Esophagus muscularis mucosa (tissue), 4 donors: ENCODE data around the gene PRX. TPM values are rescaled to one million over a fixed set of nuclear protein-coding genes. Genes with fewer than 3 reads are reported as not detected.
A peak's percentile ranks its signal among the peaks of the same experiment; 100 is the strongest.

ENCODE experiments used
- DNase-seq: peaks from one replicate; pipeline ENCODE4 v3.0.0-alpha.2; 2017; ENCODE audit errors: extremely low spot score
- H3K27ac ChIP-seq, 4 donors: fragments of 200-600 bp; sonication (generic); replicated peaks in 1 of 4; 1 replicate in 3 of 4; 2 replicates in 1 of 4; pipeline ENCODE4 v1.5.1; 2016 to 2019; ENCODE audit warnings: mild to moderate bottlenecking in 1 of 4
- H3K27me3 ChIP-seq, 4 donors: fragments of 200-600 bp; sonication (generic); one replicate each; pipeline versions ENCODE4 v1.5.1 to v1.6.0; 2016 to 2019
- H3K36me3 ChIP-seq, 4 donors: fragments of 200-600 bp; sonication (generic); one replicate each; pipeline ENCODE4 v1.5.1; 2016 to 2019
- H3K4me1 ChIP-seq, 4 donors: fragments of 200-600 bp; sonication (generic); one replicate each; pipeline ENCODE4 v1.5.1; 2016 to 2019
- H3K4me3 ChIP-seq, 4 donors: fragments of 200-600 bp; sonication (generic); 1 replicate in 2 of 4; 2 replicates in 2 of 4; pipeline ENCODE4 v1.5.1; 2016 to 2019; ENCODE audit warnings: mild to moderate bottlenecking in 4 of 4, moderate library complexity in 1 of 4
- H3K9me3 ChIP-seq, 4 donors: fragments of 200-600 bp; sonication (generic); 1 replicate in 3 of 4; 2 replicates in 1 of 4; pipeline ENCODE4 v1.5.1; 2016 to 2019
- EP300 ChIP-seq: sonication (generic); formaldehyde crosslinking; IDR thresholded peaks from one replicate; pipeline ENCODE4 v1.6.1; 2017; ENCODE audit warnings: antibody characterized with exemption
- POLR2A ChIP-seq: fragments of 450-650 bp; IDR thresholded peaks from one replicate; pipeline ENCODE4 v1.6.1; 2017; ENCODE audit warnings: antibody characterized with exemption, moderate library complexity, mild to moderate bottlenecking, low read depth
- POLR2AphosphoS5 ChIP-seq, 2 donors: sonication (generic); formaldehyde crosslinking; IDR thresholded peaks; one replicate each; pipeline ENCODE4 v1.6.1; 2017; ENCODE audit warnings: antibody characterized with exemption in 2 of 2
- WGBS: methylation state at CpG from one replicate; pipeline ENCODE4 v1.1.5; 2018; 5-methylcytosine and 5-hydroxymethylcytosine counted together
- intact Hi-C: fragments of 100-400 bp; cut with DNase I; formaldehyde crosslinking; loops from one replicate; pipeline ENCODE4 v1.15.1; 2023
- total RNA-seq, 4 donors: library from RNA; depleted of rRNA; stranded (reverse); fragments of >200 nt; gene quantifications; one replicate each; pipeline versions ENCODE4 v1.1.0 to v1.2.1, GENCODE V29; 2016
- TF ChIP-seq, protein P1 (sequence below), 3 experiments: fragments of 200-600 bp in 2 of 3; fragments of 450-650 bp in 1 of 3; sonication (generic) in 2 of 3; IDR thresholded peaks; one replicate each; pipeline ENCODE4 v1.5.1; 2017 to 2019; ENCODE audit warnings: antibody characterized with exemption in 3 of 3, mild to moderate bottlenecking in 2 of 3, moderate library complexity in 1 of 3

Gene PRX
- total RNA-seq, 4 donors from 2014 or later, result 5.8 to 12.4 (median 8.8) TPM

DNA sequence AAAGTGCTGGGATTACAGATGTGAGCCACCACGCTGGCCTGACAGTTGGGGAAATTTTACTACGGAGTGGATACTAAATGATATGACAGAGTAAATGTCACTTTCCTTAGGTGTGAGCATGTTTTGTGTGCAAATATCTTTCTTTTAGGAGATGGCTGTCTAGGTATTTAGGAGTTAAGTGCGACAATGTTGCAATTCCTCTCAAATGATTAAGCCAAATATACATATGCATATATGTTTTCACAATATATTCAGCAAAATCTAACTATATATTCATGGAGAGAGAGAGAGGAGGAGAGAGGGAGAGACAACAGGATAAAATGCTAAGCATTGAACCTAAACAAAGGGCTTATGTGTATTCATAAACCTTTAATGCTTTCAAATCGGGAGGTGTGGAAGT is 36.3 kb upstream of the PRX start:
- H3K4me1 ChIP-seq, result peaks cover 4 to 8% (median 7%) of the 10 kb centered on the region in 4 donors
- intact Hi-C loops, result no loop called here
- H3K27ac ChIP-seq, result no peak overlapping the region
- 95% methylated on average over 4 of the region's 4 CpGs for WGBS
- no peaks in the 10 kb centered on the region for H3K27me3 ChIP-seq
- H3K36me3 ChIP-seq, result peaks cover 9 to 61% (median 38%) of the 10 kb centered on the region in 4 donors
- H3K9me3 ChIP-seq, result no peaks in the 10 kb centered on the region
- DNase-seq, result no peak
- TF ChIP-seq POLR2A, result no peak
- TF ChIP-seq POLR2AphosphoS5 (IDR thresholded peaks at IDR 0.05), result no peak
- TF ChIP-seq EP300, result no peak
- TF ChIP-seq, protein P1, sequence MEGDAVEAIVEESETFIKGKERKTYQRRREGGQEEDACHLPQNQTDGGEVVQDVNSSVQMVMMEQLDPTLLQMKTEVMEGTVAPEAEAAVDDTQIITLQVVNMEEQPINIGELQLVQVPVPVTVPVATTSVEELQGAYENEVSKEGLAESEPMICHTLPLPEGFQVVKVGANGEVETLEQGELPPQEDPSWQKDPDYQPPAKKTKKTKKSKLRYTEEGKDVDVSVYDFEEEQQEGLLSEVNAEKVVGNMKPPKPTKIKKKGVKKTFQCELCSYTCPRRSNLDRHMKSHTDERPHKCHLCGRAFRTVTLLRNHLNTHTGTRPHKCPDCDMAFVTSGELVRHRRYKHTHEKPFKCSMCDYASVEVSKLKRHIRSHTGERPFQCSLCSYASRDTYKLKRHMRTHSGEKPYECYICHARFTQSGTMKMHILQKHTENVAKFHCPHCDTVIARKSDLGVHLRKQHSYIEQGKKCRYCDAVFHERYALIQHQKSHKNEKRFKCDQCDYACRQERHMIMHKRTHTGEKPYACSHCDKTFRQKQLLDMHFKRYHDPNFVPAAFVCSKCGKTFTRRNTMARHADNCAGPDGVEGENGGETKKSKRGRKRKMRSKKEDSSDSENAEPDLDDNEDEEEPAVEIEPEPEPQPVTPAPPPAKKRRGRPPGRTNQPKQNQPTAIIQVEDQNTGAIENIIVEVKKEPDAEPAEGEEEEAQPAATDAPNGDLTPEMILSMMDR (IDR thresholded peaks at IDR 0.05), result no peak
- no peak overlapping the region for H3K4me3 ChIP-seq

DNA sequence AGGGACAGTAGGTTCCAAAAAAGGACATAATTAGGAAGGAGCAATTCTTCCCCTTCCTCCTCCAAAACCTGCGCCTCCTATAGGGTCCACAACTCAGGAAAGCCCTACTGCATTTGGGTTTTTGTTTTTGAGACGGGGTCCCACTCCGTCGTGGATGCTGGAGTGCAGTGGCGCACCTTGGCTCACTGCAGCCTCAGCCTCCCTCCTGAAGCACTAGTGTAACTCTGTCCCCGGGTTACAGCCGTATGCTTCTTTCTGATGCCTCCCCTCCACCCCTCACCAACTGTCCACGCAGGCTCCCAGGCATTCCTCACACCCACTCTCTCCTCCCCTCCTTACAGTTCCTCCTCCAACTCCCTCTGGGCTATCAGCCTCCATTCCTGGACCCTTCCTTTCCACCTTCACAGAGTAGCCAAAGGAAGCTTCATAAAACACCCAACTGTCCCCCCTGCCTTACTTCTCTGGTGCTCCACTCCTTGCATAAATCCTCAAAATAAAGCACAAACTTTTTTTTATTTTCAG is 33.1 kb upstream of the PRX start:
- H3K36me3 ChIP-seq, result peaks cover 16 to 58% (median 44%) of the 10 kb centered on the region in 4 donors
- 80% methylated on average over 8 of the region's 8 CpGs for WGBS
- H3K27me3 ChIP-seq, result no peaks in the 10 kb centered on the region
- no peak overlapping the region for H3K4me3 ChIP-seq
- no peak for DNase-seq
- H3K9me3 ChIP-seq, result no peaks in the 10 kb centered on the region
- TF ChIP-seq, protein P1 (IDR thresholded peaks at IDR 0.05), result no peak
- TF ChIP-seq POLR2AphosphoS5 (IDR thresholded peaks at IDR 0.05) (no peak), EP300 (no peak), POLR2A (no peak)
- peak overlapping the region in 1 of 4 donors; percentile 11 for H3K27ac ChIP-seq
- peaks cover 19 to 23% (median 22%) of the 10 kb centered on the region in 4 donors for H3K4me1 ChIP-seq
- intact Hi-C loops, result no loop called here

DNA sequence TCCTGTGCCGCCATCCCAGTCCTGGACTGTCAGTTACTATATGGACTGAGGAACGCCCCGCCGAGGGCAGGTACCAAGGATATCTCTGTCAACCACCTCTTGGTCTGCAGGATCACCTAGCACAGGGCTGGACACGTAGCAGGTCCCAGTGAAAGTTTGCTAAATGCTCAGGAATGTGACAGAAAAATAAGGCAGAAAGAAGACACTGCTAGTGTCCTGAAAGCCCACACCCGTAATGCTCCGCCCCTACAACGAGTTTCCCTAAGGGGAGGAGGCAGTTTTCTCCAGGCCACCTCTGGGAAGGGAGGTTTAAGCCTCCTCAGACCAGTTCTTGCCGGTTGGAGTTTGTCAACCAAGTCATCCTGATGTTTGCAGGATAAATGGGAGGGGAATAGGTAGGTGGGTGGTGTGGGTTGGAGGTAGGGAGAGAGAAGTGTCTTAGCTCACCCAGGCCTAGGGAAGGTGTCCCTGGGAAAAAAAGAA is 32.6 kb upstream of the PRX start:
- Histone ChIP-seq H3K36me3 (peaks cover 17 to 58% (median 44%) of the 10 kb centered on the region in 4 donors), H3K9me3 (no peaks in the 10 kb centered on the region), H3K4me1 (peaks cover 24 to 28% (median 27%) of the 10 kb centered on the region in 4 donors), H3K27me3 (no peaks in the 10 kb centered on the region), H3K27ac (peak overlapping the region; percentile 11 to 99 (median 94)), H3K4me3 (no peak overlapping the region)
- intact Hi-C loops, result no loop called here
- no peak for TF ChIP-seq EP300
- TF ChIP-seq, protein P1 (IDR thresholded peaks at IDR 0.05), result no peak
- TF ChIP-seq POLR2AphosphoS5 (IDR thresholded peaks at IDR 0.05), result no peak
- TF ChIP-seq POLR2A, result no peak
- DNase-seq, result no peak
- 69% methylated on average over 9 of the region's 9 CpGs for WGBS

DNA sequence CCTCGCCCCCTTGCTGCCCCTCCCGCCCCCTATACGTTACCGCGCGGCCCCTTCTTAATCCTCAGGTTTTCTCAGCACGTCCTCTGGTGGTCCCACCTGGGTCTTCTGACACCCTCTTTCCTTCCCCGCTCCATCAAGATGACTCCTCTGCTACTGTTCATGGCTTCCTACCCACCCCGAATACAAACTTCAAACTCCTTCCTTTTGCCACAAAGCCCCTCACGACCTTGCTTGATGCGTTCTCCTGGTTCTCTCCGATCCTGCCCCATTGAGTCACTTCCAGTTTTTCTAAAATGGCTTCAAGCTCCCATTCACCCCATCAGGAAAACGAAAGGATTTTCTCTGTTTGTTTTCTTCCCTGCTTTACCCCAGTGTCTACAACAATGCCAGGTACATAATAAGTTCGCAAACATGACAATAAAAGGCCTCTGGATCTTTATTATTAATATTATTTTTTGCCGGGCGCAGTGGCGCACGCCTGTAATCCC is 31.7 kb upstream of the PRX start:
- Histone ChIP-seq H3K27ac (peak overlapping the region; percentile 90 to 99 (median 98)), H3K9me3 (no peaks in the 10 kb centered on the region), H3K36me3 (peaks cover 17 to 59% (median 53%) of the 10 kb centered on the region in 4 donors), H3K4me3 (peak overlapping the region; percentile 65 to 100 (median 82)), H3K4me1 (peaks cover 26 to 38% (median 37%) of the 10 kb centered on the region in 4 donors), H3K27me3 (no peaks in the 10 kb centered on the region)
- 19% methylated on average over 17 of the region's 18 CpGs for WGBS
- intact Hi-C loops, result loop anchor here (1.0 kb wide), 1 partner anchor 24 kb away; no protein-coding TSS in a partner anchor
- TF ChIP-seq EP300, result no peak
- TF ChIP-seq, protein P1 (IDR thresholded peaks at IDR 0.05), result peak in 2 of 3 experiments; percentile 50 to 53
- TF ChIP-seq POLR2AphosphoS5 (IDR thresholded peaks at IDR 0.05), result no peak
- TF ChIP-seq POLR2A, result no peak
- no peak for DNase-seq
